ENCODE data around the gene CKAP4. TPM values are rescaled to one million over a fixed set of nuclear protein-coding genes. Genes with fewer than 3 reads are reported as not detected.

CKAP4 gene
- total and polyA plus RNA-seq, 2 of the 13 experiments (the other 11 are each of a cell fraction or from before 2014, with no cell fraction given), result 39.2 to 70.2 TPM

- TF ChIP-seq ZNF687 (CRISPR knock-in tag; IDR thresholded peaks at IDR 0.05) (no peak), GATAD2A (CRISPR knock-in tag; IDR thresholded peaks at IDR 0.05) (peak; percentile 52), ZNF136 (CRISPR knock-in tag; IDR thresholded peaks at IDR 0.05; ENCODE audit: low read depth) (no peak), TAF1 (CRISPR knock-in tag; IDR thresholded peaks at IDR 0.05) (no peak), MTA1 (CRISPR knock-in tag; IDR thresholded peaks at IDR 0.05; ENCODE audit: borderline replicate concordance) (no peak), MTF1 (CRISPR knock-in tag; IDR thresholded peaks at IDR 0.05) (no peak), CBX5 (CRISPR knock-in tag; IDR thresholded peaks at IDR 0.05; ENCODE audit: borderline replicate concordance) (no peak), ZC3H13 (CRISPR knock-in tag; IDR thresholded peaks at IDR 0.05) (no peak), PAWR (CRISPR knock-in tag; IDR thresholded peaks at IDR 0.05; ENCODE audit: borderline replicate concordance) (no peak), NBN (conservative IDR thresholded peaks at IDR 0.05) (no peak), ZSCAN30 (CRISPR knock-in tag; IDR thresholded peaks at IDR 0.05) (no peak), ZNF724P (CRISPR knock-in tag; IDR thresholded peaks at IDR 0.05; ENCODE audit: borderline replicate concordance) (no peak), CBX1 (IDR thresholded peaks at IDR 0.05; ENCODE audit: low read depth) (no peak), NFAT5 (CRISPR knock-in tag; IDR thresholded peaks at IDR 0.05) (no peak), ZNF282 (IDR thresholded peaks at IDR 0.05; ENCODE audit: partially characterized antibody) (no peak), BCL6 (CRISPR knock-in tag; IDR thresholded peaks at IDR 0.05) (peak; percentile 40; the same call in 1 of the 2 replicates), FOXO1 (CRISPR knock-in tag; IDR thresholded peaks at IDR 0.05) (no peak)
- TF ChIP-seq, protein P1, sequence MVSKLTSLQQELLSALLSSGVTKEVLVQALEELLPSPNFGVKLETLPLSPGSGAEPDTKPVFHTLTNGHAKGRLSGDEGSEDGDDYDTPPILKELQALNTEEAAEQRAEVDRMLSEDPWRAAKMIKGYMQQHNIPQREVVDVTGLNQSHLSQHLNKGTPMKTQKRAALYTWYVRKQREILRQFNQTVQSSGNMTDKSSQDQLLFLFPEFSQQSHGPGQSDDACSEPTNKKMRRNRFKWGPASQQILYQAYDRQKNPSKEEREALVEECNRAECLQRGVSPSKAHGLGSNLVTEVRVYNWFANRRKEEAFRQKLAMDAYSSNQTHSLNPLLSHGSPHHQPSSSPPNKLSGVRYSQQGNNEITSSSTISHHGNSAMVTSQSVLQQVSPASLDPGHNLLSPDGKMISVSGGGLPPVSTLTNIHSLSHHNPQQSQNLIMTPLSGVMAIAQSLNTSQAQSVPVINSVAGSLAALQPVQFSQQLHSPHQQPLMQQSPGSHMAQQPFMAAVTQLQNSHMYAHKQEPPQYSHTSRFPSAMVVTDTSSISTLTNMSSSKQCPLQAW (CRISPR knock-in tag; IDR thresholded peaks at IDR 0.05), result no peak
Measured at GRCh38 chr12:106296179-106296877, 48.5 kb upstream of the CKAP4 start (continued).

Data from HepG2 (cell line).